GM12878 (cell line): ENCODE results near the gene ABCC2. TPM values are rescaled to one million over a fixed set of nuclear protein-coding genes. Genes with fewer than 3 reads are reported as not detected.

Source experiments
- ATAC-seq: fragments of 200-7000 bp; cut with Tn5 transposase; 3 replicates; pipeline ENCODE4 v1.9.1; 2020; ENCODE audit warnings: mild to moderate bottlenecking, moderate library complexity
- BruUV-seq: library from RNA; stranded (reverse); fragments of 400-500 nt; replicated peaks from 2 replicates; lab custom pipeline; 2021; lab: Mats Ljungman, UMichigan
- CTCF ChIA-PET: fragments of 300-600 bp; sonication (Branson Sonifier 250); formaldehyde crosslinking; extraction: SDS; loops from one replicate; lab custom pipeline; 2021; ENCODE audit warnings: inconsistent platforms; lab: Yijun Ruan, JAX
- POLR2A ChIA-PET: fragments of 350-600 bp; formaldehyde crosslinking; extraction: SDS; loops from one replicate; lab custom pipeline; 2021; ENCODE audit warnings: inconsistent platforms; lab: Charles Lee
- RAD21 ChIA-PET: fragments of 300-600 bp; sonication (Branson Sonifier 250); formaldehyde crosslinking; loops from one replicate; lab custom pipeline; 2023; ENCODE audit warnings: antibody characterized with exemption; ENCODE audit not compliant: unreplicated experiment; lab: Charles Lee
- SMC1A ChIA-PET: fragments of 300-600 bp; sonication (Branson Sonifier 250); formaldehyde crosslinking; loops from one replicate; lab custom pipeline; 2023; ENCODE audit not compliant: unreplicated experiment, uncharacterized antibody; lab: Charles Lee
- DNase-seq: peaks from one replicate; pipeline ENCODE4 v3.0.0-alpha.2; 2011; ENCODE audit warnings: low read depth, low spot score
- FAIRE-seq: peaks from 3 replicates; lab custom pipeline; 2011; peaks lifted over from hg19 to GRCh38; lab: Jason Lieb, UNC
- H2AFZ ChIP-seq: 2 replicates; pipeline ENCODE4 v1.6.0; 2011; ENCODE audit warnings: low read depth, low read length, control low read depth; ENCODE audit not compliant: control insufficient read depth
- H3K27ac ChIP-seq: 2 replicates; pipeline ENCODE4 v1.5.1; 2011; ENCODE audit warnings: control low read depth; ENCODE audit not compliant: control insufficient read depth, insufficient read depth
- H3K27me3 ChIP-seq, 2 experiments: replicated peaks in 1 of 2; 2 replicates each; pipeline versions ENCODE4 v1.6.0 to v1.6.1; 2011; ENCODE audit warnings: low read length in 1 of 2; ENCODE audit not compliant: control insufficient read depth in 2 of 2, insufficient read depth in 2 of 2
- H3K36me3 ChIP-seq, 2 experiments: 2 replicates each; pipeline ENCODE4 v1.5.1; 2011; ENCODE audit warnings: low read length in 1 of 2; ENCODE audit not compliant: control insufficient read depth in 2 of 2, insufficient read depth in 2 of 2
- H3K4me1 ChIP-seq: 2 replicates; pipeline ENCODE4 v1.6.1; 2011; ENCODE audit warnings: mild to moderate bottlenecking, low read length, moderate library complexity, mixed read lengths; ENCODE audit not compliant: control insufficient read depth, insufficient read depth
- H3K4me2 ChIP-seq: 2 replicates; pipeline ENCODE4 v1.6.0; 2011; ENCODE audit warnings: control low read depth; ENCODE audit not compliant: control insufficient read depth, insufficient read depth
- H3K4me3 ChIP-seq: fragments of 200-600 bp; sonication (generic); 2 replicates; pipeline ENCODE4 v1.5.1; 2016
- H3K79me2 ChIP-seq: 2 replicates; pipeline ENCODE4 v1.6.0; 2011; ENCODE audit warnings: low read length; ENCODE audit not compliant: control insufficient read depth, insufficient read depth
- H3K9ac ChIP-seq: 2 replicates; pipeline ENCODE4 v1.8.0; 2011; ENCODE audit warnings: low read length, control low read depth, mixed read lengths; ENCODE audit not compliant: control insufficient read depth, insufficient read depth
- H3K9me3 ChIP-seq: replicated peaks from 3 replicates; pipeline ENCODE4 v1.5.1; 2011; ENCODE audit warnings: mild to moderate bottlenecking, low read length; ENCODE audit not compliant: control insufficient read depth, insufficient read depth
- H4K20me1 ChIP-seq: 2 replicates; pipeline ENCODE4 v1.6.0; 2011; ENCODE audit not compliant: control insufficient read depth, insufficient read depth
- ATF7 ChIP-seq: fragments of 450-650 bp; IDR thresholded peaks from 2 replicates; pipeline ENCODE4 v1.6.1; 2016; ENCODE audit warnings: low read depth, mild to moderate bottlenecking
- BACH1 ChIP-seq: fragments of 450-650 bp; IDR thresholded peaks from 2 replicates; pipeline ENCODE4 v1.6.1; 2017; ENCODE audit warnings: mild to moderate bottlenecking, borderline replicate concordance
- FOXK2 ChIP-seq: fragments of 450-650 bp; IDR thresholded peaks from 2 replicates; pipeline ENCODE4 v1.6.1; 2017; ENCODE audit warnings: mild to moderate bottlenecking, moderate library complexity
- HDAC6 ChIP-seq: fragments of 200-600 bp; sonication (generic); IDR thresholded peaks from one replicate; pipeline ENCODE4 v1.8.0; 2017; ENCODE audit warnings: antibody characterized with exemption; ENCODE audit not compliant: unreplicated experiment
- KLF5 ChIP-seq: fragments of 450-650 bp; IDR thresholded peaks from 2 replicates; pipeline ENCODE4 v1.6.1; 2014; ENCODE audit warnings: mild to moderate bottlenecking; ENCODE audit not compliant: partially characterized antibody
- MTA2 ChIP-seq: fragments of 450-650 bp; IDR thresholded peaks from 2 replicates; pipeline ENCODE4 v1.6.1; 2016; ENCODE audit warnings: low read depth, mild to moderate bottlenecking, moderate library complexity
- NFXL1 ChIP-seq: fragments of 450-650 bp; IDR thresholded peaks from 2 replicates; pipeline ENCODE4 v1.6.1; 2017; ENCODE audit warnings: antibody characterized with exemption, mild to moderate bottlenecking, borderline replicate concordance
- RUNX3 ChIP-seq: IDR thresholded peaks from 2 replicates; pipeline ENCODE4 v1.6.1; 2012; ENCODE audit warnings: low read length, inconsistent platforms
- SMAD5 ChIP-seq: IDR thresholded peaks from 2 replicates; pipeline ENCODE4 v1.6.1; 2016; ENCODE audit warnings: antibody characterized with exemption, low read depth
- SRF ChIP-seq, 2 experiments: IDR thresholded peaks; 2 replicates each; pipeline ENCODE4 v1.6.1; 2011; ENCODE audit warnings: low read depth in 2 of 2, low read length in 2 of 2, mild to moderate bottlenecking in 1 of 2, moderate library complexity in 1 of 2
- TCF12 ChIP-seq: IDR thresholded peaks from 2 replicates; pipeline ENCODE4 v1.6.1; 2011; ENCODE audit warnings: low read depth, mild to moderate bottlenecking, low read length
- TCF3 ChIP-seq: IDR thresholded peaks from 2 replicates; pipeline ENCODE4 v1.6.1; 2012; ENCODE audit warnings: low read depth, mild to moderate bottlenecking, low read length, borderline replicate concordance; ENCODE audit not compliant: insufficient read depth
- YBX1 ChIP-seq: fragments of 450-650 bp; IDR thresholded peaks from 2 replicates; pipeline ENCODE4 v1.6.1; 2016; ENCODE audit warnings: antibody characterized with exemption
- ZBED1 ChIP-seq: IDR thresholded peaks from 2 replicates; pipeline ENCODE4 v1.6.1; 2016; ENCODE audit warnings: borderline replicate concordance
- in situ Hi-C: fragments of 300-500 bp; cut with MboI; formaldehyde crosslinking; loops from 9 replicates; pipeline ENCODE4 v1.14.3; 2018; ENCODE audit warnings: mixed read lengths
- intact Hi-C: fragments of 100-400 bp; cut with micrococcal nuclease; formaldehyde crosslinking; loops from one replicate; pipeline ENCODE4 v1.14.2; 2022; ENCODE audit not compliant: unreplicated experiment
- polyA plus RNA-seq, 11 experiments: library from polyadenylated mRNA; depleted of rRNA in 4 of 11; unstranded in 6 of 11; stranded (reverse) in 5 of 11; fragments of >200 nt; fragmentation: Nextera tagmentation in 4 of 11; fragmentation: Illumina TruSeq in 1 of 11; extraction: Ambion mirVana in 4 of 11; extraction: Trizol in 1 of 11; gene quantifications; 1 replicate in 1 of 11; 2 replicates in 10 of 11; pipeline versions ENCODE4 v1.2.1 to v1.2.3, GENCODE V29; 2011 to 2016; ENCODE audit warnings: inconsistent platforms in 2 of 11, missing spikeins in 2 of 11, low read depth in 1 of 11
- total RNA-seq, 4 experiments: library from RNA; depleted of rRNA in 3 of 4; stranded (reverse); fragments of >200 nt in 3 of 4; fragmentation: Illumina TruSeq in 1 of 4; extraction: Trizol in 1 of 4; gene quantifications; 2 replicates each; pipeline versions ENCODE4 v1.2.1 to v1.2.3, GENCODE V29; 2013 to 2021
- TF ChIP-seq, protein P1 (sequence below): fragments of 450-650 bp; IDR thresholded peaks from 2 replicates; pipeline ENCODE4 v1.6.1; 2018; ENCODE audit warnings: mild to moderate bottlenecking, low read depth, moderate library complexity; ENCODE audit not compliant: partially characterized antibody
- TF ChIP-seq, protein P2 (sequence below): fragments of 450-650 bp; IDR thresholded peaks from 2 replicates; pipeline ENCODE4 v1.6.1; 2014; ENCODE audit warnings: mild to moderate bottlenecking

ABCC2 gene
- total and polyA plus RNA-seq, 10 of the 15 experiments (the other 5 are each of a cell fraction or from before 2014, with no cell fraction given), result 0.02 to 0.95 (median 0.21) TPM

DNA sequence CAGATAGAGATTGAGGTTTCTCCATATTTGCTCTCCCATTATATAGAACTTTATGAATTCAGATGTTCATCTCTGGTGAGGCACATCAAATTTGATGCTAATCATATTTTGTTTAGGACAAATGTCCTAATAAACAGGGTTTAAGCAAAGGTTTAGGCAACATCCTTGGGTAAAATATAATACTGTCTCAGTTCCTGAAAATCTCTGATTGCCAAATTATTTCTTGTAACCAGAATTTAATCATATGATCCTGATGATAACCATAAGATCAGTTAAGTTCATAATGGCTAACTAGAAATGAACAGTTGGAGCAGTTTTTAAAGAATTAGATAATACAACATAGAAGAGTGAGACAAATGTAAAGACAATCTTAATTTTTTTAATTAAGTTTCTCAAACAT, 31.8 kb upstream of the ABCC2 start:
- POLR2A ChIA-PET, result no interaction called here
- CTCF ChIA-PET, result no interaction called here
- SMC1A ChIA-PET, result no interaction called here
- in situ Hi-C loops, result no loop called here
- H3K9ac ChIP-seq, result no peak overlapping the region
- H3K27me3 ChIP-seq, result no peaks in the 10 kb centered on the region
- RAD21 ChIA-PET, result no interaction called here
- H3K27ac ChIP-seq, result no peak overlapping the region
- no peaks in the 10 kb centered on the region for H3K79me2 ChIP-seq
- H3K4me1 ChIP-seq, result no peaks in the 10 kb centered on the region
- no peak for FAIRE-seq
- ATAC-seq, result no peak
- H2AFZ ChIP-seq, result no peak overlapping the region
- no peaks in the 10 kb centered on the region for H4K20me1 ChIP-seq
- TF ChIP-seq TCF3 (no peak), FOXK2 (no peak), ZBED1 (no peak), RUNX3 (no peak), NFXL1 (no peak), TCF12 (no peak), ATF7 (no peak), HDAC6 (no peak), MTA2 (no peak), BACH1 (no peak), SRF (IDR thresholded peaks at IDR 0.05; ENCODE audit: low read depth in 2 of 2, low read length in 2 of 2) (no peak), SMAD5 (no peak), YBX1 (no peak), KLF5 (no peak)
- TF ChIP-seq, protein P1, sequence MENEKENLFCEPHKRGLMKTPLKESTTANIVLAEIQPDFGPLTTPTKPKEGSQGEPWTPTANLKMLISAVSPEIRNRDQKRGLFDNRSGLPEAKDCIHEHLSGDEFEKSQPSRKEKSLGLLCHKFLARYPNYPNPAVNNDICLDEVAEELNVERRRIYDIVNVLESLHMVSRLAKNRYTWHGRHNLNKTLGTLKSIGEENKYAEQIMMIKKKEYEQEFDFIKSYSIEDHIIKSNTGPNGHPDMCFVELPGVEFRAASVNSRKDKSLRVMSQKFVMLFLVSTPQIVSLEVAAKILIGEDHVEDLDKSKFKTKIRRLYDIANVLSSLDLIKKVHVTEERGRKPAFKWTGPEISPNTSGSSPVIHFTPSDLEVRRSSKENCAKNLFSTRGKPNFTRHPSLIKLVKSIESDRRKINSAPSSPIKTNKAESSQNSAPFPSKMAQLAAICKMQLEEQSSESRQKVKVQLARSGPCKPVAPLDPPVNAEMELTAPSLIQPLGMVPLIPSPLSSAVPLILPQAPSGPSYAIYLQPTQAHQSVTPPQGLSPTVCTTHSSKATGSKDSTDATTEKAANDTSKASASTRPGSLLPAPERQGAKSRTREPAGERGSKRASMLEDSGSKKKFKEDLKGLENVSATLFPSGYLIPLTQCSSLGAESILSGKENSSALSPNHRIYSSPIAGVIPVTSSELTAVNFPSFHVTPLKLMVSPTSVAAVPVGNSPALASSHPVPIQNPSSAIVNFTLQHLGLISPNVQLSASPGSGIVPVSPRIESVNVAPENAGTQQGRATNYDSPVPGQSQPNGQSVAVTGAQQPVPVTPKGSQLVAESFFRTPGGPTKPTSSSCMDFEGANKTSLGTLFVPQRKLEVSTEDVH, result no peak
- TF ChIP-seq, protein P2, sequence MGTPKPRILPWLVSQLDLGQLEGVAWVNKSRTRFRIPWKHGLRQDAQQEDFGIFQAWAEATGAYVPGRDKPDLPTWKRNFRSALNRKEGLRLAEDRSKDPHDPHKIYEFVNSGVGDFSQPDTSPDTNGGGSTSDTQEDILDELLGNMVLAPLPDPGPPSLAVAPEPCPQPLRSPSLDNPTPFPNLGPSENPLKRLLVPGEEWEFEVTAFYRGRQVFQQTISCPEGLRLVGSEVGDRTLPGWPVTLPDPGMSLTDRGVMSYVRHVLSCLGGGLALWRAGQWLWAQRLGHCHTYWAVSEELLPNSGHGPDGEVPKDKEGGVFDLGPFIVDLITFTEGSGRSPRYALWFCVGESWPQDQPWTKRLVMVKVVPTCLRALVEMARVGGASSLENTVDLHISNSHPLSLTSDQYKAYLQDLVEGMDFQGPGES, result no peak
- TF ChIP-seq, all 136 proteins: peak for 0
- Histone ChIP-seq H3K4me3 (no peak overlapping the region), H3K4me2 (no peak overlapping the region), H3K9me3 (no peaks in the 10 kb centered on the region), H3K36me3 (peaks cover 0 to 36% of the 10 kb centered on the region in 2 experiments)
- DNase-seq, result no peak
- intact Hi-C loops, result no loop called here
- BruUV-seq, result no TSS peak
